Neural cell (in vitro differentiated cells): ENCODE measurements around the gene COIL. TPM values are rescaled to one million over a fixed set of nuclear protein-coding genes. Genes with fewer than 3 reads are reported as not detected.

Experiments used
- H2AFZ ChIP-seq: fragments of 200-600, 300-800 bp; sonication (generic), shearing (Covaris generic); 2 replicates; pipeline ENCODE4 v1.6.0; 2014; ENCODE audit warnings: low read depth, mild to moderate bottlenecking, antibody characterized with exemption, low read length, moderate library complexity
- H3F3A ChIP-seq: fragments of 200-600 bp; shearing (Covaris generic); 2 replicates; pipeline ENCODE4 v1.6.1; 2016; ENCODE audit warnings: mild to moderate bottlenecking, moderate library complexity, mixed read lengths, antibody characterized with exemption, low read length; ENCODE audit not compliant: insufficient read depth, poor library complexity, severe bottlenecking
- H3K27ac ChIP-seq: fragments of 200-600, 300-800 bp; sonication (generic), shearing (Covaris generic); 2 replicates; pipeline ENCODE4 v1.5.1; 2014; ENCODE audit warnings: mild to moderate bottlenecking, low read length, moderate library complexity
- H3K27me3 ChIP-seq: fragments of 300-800, 200-600 bp; sonication (generic), shearing (Covaris generic); 2 replicates; pipeline ENCODE4 v1.6.0; 2014; ENCODE audit warnings: mild to moderate bottlenecking, low read depth, low read length, moderate library complexity; ENCODE audit not compliant: insufficient read depth
- H3K36me3 ChIP-seq: fragments of 300-800, 200-600 bp; sonication (generic), shearing (Covaris generic); 2 replicates; pipeline ENCODE4 v1.5.1; 2014; ENCODE audit warnings: mild to moderate bottlenecking, antibody characterized with exemption, low read length, moderate library complexity; ENCODE audit not compliant: insufficient read depth
- H3K4me2 ChIP-seq: fragments of 300-800, 200-600 bp; sonication (generic), shearing (Covaris generic); 2 replicates; pipeline ENCODE4 v1.6.0; 2014; ENCODE audit warnings: mild to moderate bottlenecking, low read length
- H3K4me3 ChIP-seq: fragments of 300-800, 200-600 bp; sonication (generic), shearing (Covaris generic); 2 replicates; pipeline ENCODE4 v1.5.1; 2014; ENCODE audit warnings: mild to moderate bottlenecking, low read length, moderate library complexity
- H3K79me2 ChIP-seq: fragments of 200-600 bp; shearing (Covaris generic); replicated peaks from 2 replicates; pipeline ENCODE4 v1.6.0; 2014; ENCODE audit warnings: mild to moderate bottlenecking, low read length, moderate library complexity; ENCODE audit not compliant: insufficient read depth
- H3K9ac ChIP-seq: fragments of 300-800, 200-600 bp; sonication (generic), shearing (Covaris generic); 2 replicates; pipeline ENCODE4 v1.6.1; 2016; ENCODE audit warnings: mild to moderate bottlenecking, low read length, mixed read lengths
- H3K9me2 ChIP-seq: fragments of 200-600 bp; shearing (Covaris generic); 2 replicates; pipeline ENCODE4 v1.6.1; 2016; ENCODE audit warnings: mild to moderate bottlenecking, low read length, mixed read lengths; ENCODE audit not compliant: insufficient read depth
- H3K9me3 ChIP-seq: fragments of 200-600, 300-800 bp; sonication (generic), shearing (Covaris generic); 2 replicates; pipeline ENCODE4 v1.6.1; 2016; ENCODE audit warnings: mild to moderate bottlenecking, mixed run types, low read length, moderate library complexity, mixed read lengths
- H4K20me1 ChIP-seq: fragments of 200-600 bp; shearing (Covaris generic); 2 replicates; pipeline ENCODE4 v1.6.1; 2016; ENCODE audit warnings: mild to moderate bottlenecking, mixed run types; ENCODE audit not compliant: insufficient read depth
- CTCF ChIP-seq: fragments of 450-650 bp; IDR thresholded peaks from 2 replicates; pipeline ENCODE4 v1.5.1; 2014; ENCODE audit warnings: antibody characterized with exemption, mild to moderate bottlenecking, moderate library complexity; ENCODE audit not compliant: poor library complexity, severe bottlenecking
- EP300 ChIP-seq: fragments of 450-650 bp; conservative IDR thresholded peaks from 2 replicates; pipeline ENCODE4 v1.6.1; 2014; ENCODE audit warnings: antibody characterized with exemption, mild to moderate bottlenecking, moderate library complexity; ENCODE audit not compliant: poor library complexity, severe bottlenecking
- EZH2 ChIP-seq: fragments of 200-600, 300-800 bp; shearing (Covaris generic), sonication (generic); IDR thresholded peaks from 2 replicates; pipeline ENCODE4 v1.6.1; 2014; ENCODE audit warnings: antibody characterized with exemption, low read length, borderline replicate concordance, mild to moderate bottlenecking; ENCODE audit not compliant: insufficient read depth, poor library complexity, severe bottlenecking
- MXI1 ChIP-seq: fragments of 450-650 bp; conservative IDR thresholded peaks from 2 replicates; pipeline ENCODE4 v1.6.1; 2014; ENCODE audit warnings: antibody characterized with exemption, mild to moderate bottlenecking; ENCODE audit not compliant: poor library complexity, severe bottlenecking
- POLR2AphosphoS5 ChIP-seq: IDR thresholded peaks from 2 replicates; pipeline ENCODE4 v1.6.1; 2012
- RAD21 ChIP-seq: fragments of 450-650 bp; conservative IDR thresholded peaks from 2 replicates; pipeline ENCODE4 v1.6.1; 2014; ENCODE audit warnings: antibody characterized with exemption, mild to moderate bottlenecking, moderate library complexity
- REST ChIP-seq: IDR thresholded peaks from 2 replicates; pipeline ENCODE4 v1.6.1; 2012; ENCODE audit warnings: borderline replicate concordance
- SMC3 ChIP-seq: fragments of 450-650 bp; conservative IDR thresholded peaks from 2 replicates; pipeline ENCODE4 v1.6.1; 2014; ENCODE audit warnings: antibody characterized with exemption, mild to moderate bottlenecking, moderate library complexity; ENCODE audit not compliant: poor library complexity
- TAF1 ChIP-seq: IDR thresholded peaks from 2 replicates; pipeline ENCODE4 v1.6.1; 2012; ENCODE audit warnings: low read depth
- polyA plus RNA-seq: library from polyadenylated mRNA; depleted of rRNA; stranded (reverse); fragments of >200 nt; gene quantifications from 2 replicates; pipeline ENCODE4 v1.2.3, GENCODE V29; 2014

COIL gene
- polyA plus RNA-seq, 1 donor from 2014 or later, result 39.1 TPM

GRCh38 chr17:56929362-56929969, 31.4 kb downstream of the COIL start:
- H4K20me1 ChIP-seq, result no peaks in the 10 kb centered on the region
- H3K79me2 ChIP-seq, result no peaks in the 10 kb centered on the region
- peaks cover 8% of the 10 kb centered on the region for H3K36me3 ChIP-seq
- H2AFZ ChIP-seq, result no peak overlapping the region
- TF ChIP-seq CTCF (no peak), MXI1 (no peak), EP300 (no peak), TAF1 (no peak)
- H3K27me3 ChIP-seq, result no peaks in the 10 kb centered on the region
- H3K27ac ChIP-seq, result no peak overlapping the region
- no peaks in the 10 kb centered on the region for H3F3A ChIP-seq
- no peaks in the 10 kb centered on the region for H3K9me3 ChIP-seq
- no peak overlapping the region for H3K4me3 ChIP-seq
- no peak overlapping the region for H3K9ac ChIP-seq
- H3K4me2 ChIP-seq, result no peak overlapping the region
- H3K9me2 ChIP-seq, result no peaks in the 10 kb centered on the region

- Histone ChIP-seq H3K4me2 (no peak overlapping the region), H3F3A (no peaks in the 10 kb centered on the region), H3K4me3 (no peak overlapping the region), H3K9me2 (no peaks in the 10 kb centered on the region), H3K79me2 (no peaks in the 10 kb centered on the region), H3K36me3 (peaks cover 3% of the 10 kb centered on the region), H3K27me3 (no peaks in the 10 kb centered on the region), H3K9me3 (no peaks in the 10 kb centered on the region), H2AFZ (no peak overlapping the region), H3K9ac (no peak overlapping the region), H4K20me1 (no peaks in the 10 kb centered on the region), H3K27ac (no peak overlapping the region)
- TF ChIP-seq RAD21 (no peak), EZH2 (no peak), CTCF (no peak), POLR2AphosphoS5 (no peak), EP300 (no peak), TAF1 (no peak), REST (no peak), SMC3 (no peak), MXI1 (no peak)
Measured at GRCh38 chr17:56928586-56928985, 32.3 kb downstream of the COIL start.
